Upper lobe of left lung (tissue), 6 donors: ENCODE measurements around the gene SPEF2. TPM values are rescaled to one million over a fixed set of nuclear protein-coding genes. Genes with fewer than 3 reads are reported as not detected.

Source experiments
- ATAC-seq, 2 donors: fragments of 200-7000 bp; cut with Tn5 transposase; one replicate each; pipeline ENCODE4 v1.9.1; 2022; ENCODE audit warnings: mild to moderate bottlenecking in 2 of 2, moderate library complexity in 2 of 2; ENCODE audit not compliant: low FRiP score in 2 of 2
- DNase-seq, 2 donors: peaks; one replicate each; pipeline ENCODE4 v3.0.0-alpha.2; 2019 to 2020
- H3K27ac ChIP-seq, 4 donors: fragments of 200-600 bp; sonication (generic); one replicate each; pipeline ENCODE4 v1.5.1; 2016 to 2019
- H3K27me3 ChIP-seq, 4 donors: fragments of 200-600 bp; sonication (generic); one replicate each; pipeline ENCODE4 v1.5.1; 2017 to 2019
- H3K36me3 ChIP-seq, 4 donors: fragments of 200-600 bp; sonication (generic); one replicate each; pipeline ENCODE4 v1.5.1; 2016 to 2019
- H3K4me1 ChIP-seq, 4 donors: fragments of 200-600 bp; sonication (generic); one replicate each; pipeline ENCODE4 v1.5.1; 2018 to 2019
- H3K4me3 ChIP-seq, 4 donors: fragments of 200-600 bp; sonication (generic); one replicate each; pipeline ENCODE4 v1.5.1; 2017 to 2019; ENCODE audit warnings: mild to moderate bottlenecking in 2 of 4, moderate library complexity in 1 of 4
- H3K9me3 ChIP-seq, 4 donors: fragments of 200-600 bp; sonication (generic); one replicate each; pipeline ENCODE4 v1.5.1; 2018 to 2019
- EP300 ChIP-seq, 4 donors: sonication (generic); formaldehyde crosslinking; IDR thresholded peaks; one replicate each; pipeline ENCODE4 v1.5.1; 2017; ENCODE audit warnings: antibody characterized with exemption in 4 of 4, control low read depth in 2 of 4
- POLR2A ChIP-seq, 4 donors: fragments of 450-650 bp; IDR thresholded peaks; one replicate each; pipeline ENCODE4 v1.5.1; 2016 to 2017; ENCODE audit warnings: antibody characterized with exemption in 4 of 4, mild to moderate bottlenecking in 2 of 4
- POLR2AphosphoS5 ChIP-seq, 2 donors: sonication (generic); formaldehyde crosslinking; IDR thresholded peaks; one replicate each; pipeline ENCODE4 v1.5.1; 2017; ENCODE audit warnings: antibody characterized with exemption in 2 of 2
- WGBS, 2 donors: methylation state at CpG; one replicate each; pipeline ENCODE4 v1.1.5; 2017 to 2018; 5-methylcytosine and 5-hydroxymethylcytosine counted together
- total RNA-seq, 6 donors: library from RNA; depleted of rRNA in 4 of 6; stranded (reverse); fragments of >200 nt in 4 of 6; gene quantifications; one replicate each; pipeline versions ENCODE4 v1.1.0 to v1.2.1, GENCODE V29; 2016 to 2021
- TF ChIP-seq, protein P1 (sequence below), 6 experiments: fragments of 450-650 bp in 4 of 6; fragments of 200-600 bp in 2 of 6; sonication (generic) in 2 of 6; IDR thresholded peaks; one replicate each; pipeline ENCODE4 v1.5.1; 2016 to 2019; ENCODE audit warnings: antibody characterized with exemption in 6 of 6
- donor health status: DM: no; HTN: no; CAD: no; lungs with moderate emphysema.
- donor health status: DM: no; HTN: yes; CAD: no; lungs with severe emphysema.

The SPEF2 gene, protein sequence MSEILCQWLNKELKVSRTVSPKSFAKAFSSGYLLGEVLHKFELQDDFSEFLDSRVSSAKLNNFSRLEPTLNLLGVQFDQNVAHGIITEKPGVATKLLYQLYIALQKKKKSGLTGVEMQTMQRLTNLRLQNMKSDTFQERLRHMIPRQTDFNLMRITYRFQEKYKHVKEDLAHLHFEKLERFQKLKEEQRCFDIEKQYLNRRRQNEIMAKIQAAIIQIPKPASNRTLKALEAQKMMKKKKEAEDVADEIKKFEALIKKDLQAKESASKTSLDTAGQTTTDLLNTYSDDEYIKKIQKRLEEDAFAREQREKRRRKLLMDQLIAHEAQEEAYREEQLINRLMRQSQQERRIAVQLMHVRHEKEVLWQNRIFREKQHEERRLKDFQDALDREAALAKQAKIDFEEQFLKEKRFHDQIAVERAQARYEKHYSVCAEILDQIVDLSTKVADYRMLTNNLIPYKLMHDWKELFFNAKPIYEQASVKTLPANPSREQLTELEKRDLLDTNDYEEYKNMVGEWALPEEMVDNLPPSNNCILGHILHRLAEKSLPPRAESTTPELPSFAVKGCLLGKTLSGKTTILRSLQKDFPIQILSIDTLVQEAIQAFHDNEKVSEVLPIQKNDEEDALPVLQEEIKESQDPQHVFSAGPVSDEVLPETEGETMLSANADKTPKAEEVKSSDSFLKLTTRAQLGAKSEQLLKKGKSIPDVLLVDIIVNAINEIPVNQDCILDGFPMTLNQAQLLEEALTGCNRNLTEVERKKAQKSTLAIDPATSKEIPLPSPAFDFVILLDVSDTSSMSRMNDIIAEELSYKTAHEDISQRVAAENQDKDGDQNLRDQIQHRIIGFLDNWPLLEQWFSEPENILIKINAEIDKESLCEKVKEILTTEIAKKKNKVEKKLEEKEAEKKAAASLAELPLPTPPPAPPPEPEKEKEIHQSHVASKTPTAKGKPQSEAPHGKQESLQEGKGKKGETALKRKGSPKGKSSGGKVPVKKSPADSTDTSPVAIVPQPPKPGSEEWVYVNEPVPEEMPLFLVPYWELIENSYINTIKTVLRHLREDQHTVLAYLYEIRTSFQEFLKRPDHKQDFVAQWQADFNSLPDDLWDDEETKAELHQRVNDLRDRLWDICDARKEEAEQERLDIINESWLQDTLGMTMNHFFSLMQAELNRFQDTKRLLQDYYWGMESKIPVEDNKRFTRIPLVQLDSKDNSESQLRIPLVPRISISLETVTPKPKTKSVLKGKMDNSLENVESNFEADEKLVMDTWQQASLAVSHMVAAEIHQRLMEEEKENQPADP (N-terminal part only)
- 10 to 100 TPM in 3 of 6 donors, 1 to 10 TPM in 3; 6.6 to 95.3 (median 13.9) TPM for total RNA-seq

DNA sequence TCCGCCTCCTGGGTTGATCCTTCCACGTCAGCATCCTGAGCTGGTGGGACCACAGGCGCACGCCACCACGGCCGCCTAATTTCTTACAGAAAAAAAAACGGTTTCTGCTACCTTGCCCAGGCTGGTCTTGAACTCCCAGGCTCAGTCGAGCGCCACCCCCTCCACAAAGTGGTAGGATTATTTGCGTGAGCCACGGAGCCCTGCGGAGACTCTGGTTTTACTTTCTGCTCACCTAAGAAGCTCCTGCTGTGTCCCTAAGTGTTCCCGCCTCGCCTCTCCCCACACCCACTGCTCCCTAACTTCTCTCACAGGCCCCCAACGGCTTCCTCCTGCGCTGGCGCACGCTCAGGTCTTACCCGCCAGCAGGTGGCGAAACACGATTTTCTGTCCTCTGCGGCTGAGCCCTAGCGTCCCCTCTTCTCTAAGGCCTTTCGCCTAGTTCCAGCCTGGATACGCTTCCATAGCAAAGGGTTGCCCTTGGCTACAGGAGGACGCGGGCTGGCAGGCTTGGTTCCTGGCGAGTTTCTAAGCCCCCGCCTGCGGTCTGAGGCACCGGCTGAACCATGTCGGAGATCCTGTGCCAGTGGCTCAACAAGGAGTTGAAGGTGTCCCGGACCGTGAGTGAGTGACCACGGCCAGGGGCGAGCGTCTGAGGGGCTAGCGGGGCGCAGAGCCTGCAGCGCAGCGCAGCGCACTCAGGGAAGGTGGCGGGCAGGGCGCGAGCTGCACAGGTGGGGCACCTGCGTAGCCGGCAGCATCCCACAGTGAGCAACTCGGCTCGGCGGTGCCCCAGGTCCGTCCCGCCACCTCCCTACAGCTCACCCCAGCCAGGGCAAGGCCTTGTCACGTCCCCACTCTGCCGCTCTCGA lies at the start of gene SPEF2:
SPEF2 (plus strand) TSS at position 429 of the 869 bp plus-strand sequence; CDS start at position 564, 135 bp downstream.
- peak; percentile 26 to 31 for TF ChIP-seq POLR2AphosphoS5 (IDR thresholded peaks at IDR 0.05)
- no peak for TF ChIP-seq EP300 (IDR thresholded peaks at IDR 0.05)
- TF ChIP-seq, protein P1, sequence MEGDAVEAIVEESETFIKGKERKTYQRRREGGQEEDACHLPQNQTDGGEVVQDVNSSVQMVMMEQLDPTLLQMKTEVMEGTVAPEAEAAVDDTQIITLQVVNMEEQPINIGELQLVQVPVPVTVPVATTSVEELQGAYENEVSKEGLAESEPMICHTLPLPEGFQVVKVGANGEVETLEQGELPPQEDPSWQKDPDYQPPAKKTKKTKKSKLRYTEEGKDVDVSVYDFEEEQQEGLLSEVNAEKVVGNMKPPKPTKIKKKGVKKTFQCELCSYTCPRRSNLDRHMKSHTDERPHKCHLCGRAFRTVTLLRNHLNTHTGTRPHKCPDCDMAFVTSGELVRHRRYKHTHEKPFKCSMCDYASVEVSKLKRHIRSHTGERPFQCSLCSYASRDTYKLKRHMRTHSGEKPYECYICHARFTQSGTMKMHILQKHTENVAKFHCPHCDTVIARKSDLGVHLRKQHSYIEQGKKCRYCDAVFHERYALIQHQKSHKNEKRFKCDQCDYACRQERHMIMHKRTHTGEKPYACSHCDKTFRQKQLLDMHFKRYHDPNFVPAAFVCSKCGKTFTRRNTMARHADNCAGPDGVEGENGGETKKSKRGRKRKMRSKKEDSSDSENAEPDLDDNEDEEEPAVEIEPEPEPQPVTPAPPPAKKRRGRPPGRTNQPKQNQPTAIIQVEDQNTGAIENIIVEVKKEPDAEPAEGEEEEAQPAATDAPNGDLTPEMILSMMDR (IDR thresholded peaks at IDR 0.05): peak; percentile 50 to 85 (median 77)
- peak in 1 of 4 donors; percentile 27 for TF ChIP-seq POLR2A (IDR thresholded peaks at IDR 0.05)
- peak; percentile 97 to 98 for ATAC-seq

DNA sequence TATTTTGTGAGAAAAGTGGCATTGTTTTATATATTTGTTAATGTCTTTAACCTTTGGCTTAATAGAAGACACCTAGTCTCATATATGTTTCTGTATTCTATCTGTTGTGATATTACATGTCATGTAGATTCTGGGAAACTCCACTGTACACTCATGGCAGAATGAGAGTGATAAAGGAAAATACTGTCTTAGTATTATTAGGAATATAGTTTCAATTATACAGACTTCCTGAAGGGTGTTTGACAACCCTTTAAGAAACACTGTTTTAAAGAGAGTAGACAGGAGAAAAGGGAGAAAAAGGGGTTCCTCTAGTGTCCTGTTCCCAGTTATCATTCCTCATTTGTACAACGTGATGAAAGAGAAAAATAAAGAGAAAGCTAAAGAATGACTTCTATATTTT lies 42.1 kb upstream of the SPEF2 start:
- H3K27ac ChIP-seq: no peak overlapping the region
- ATAC-seq (no peak), DNase-seq (no peak)
- no peak for TF ChIP-seq POLR2AphosphoS5 (IDR thresholded peaks at IDR 0.05)
- TF ChIP-seq EP300 (IDR thresholded peaks at IDR 0.05): no peak
- no peak for TF ChIP-seq POLR2A (IDR thresholded peaks at IDR 0.05)
- TF ChIP-seq, protein P1 (IDR thresholded peaks at IDR 0.05): no peak
- 66 to 78% methylated on average over 1 of the region's 1 CpG for WGBS, 2 donors
- no peak overlapping the region for H3K4me3 ChIP-seq
- H3K9me3 ChIP-seq: no peaks in the 10 kb centered on the region
- no peaks in the 10 kb centered on the region for H3K36me3 ChIP-seq
- no peaks in the 10 kb centered on the region for H3K4me1 ChIP-seq
- H3K27me3 ChIP-seq: no peaks in the 10 kb centered on the region

More for the DNA sequence above, at the start of gene SPEF2:
- H3K27ac ChIP-seq: peak within 1 kb of the TSS; percentile 36 to 74 (median 56)
- peaks cover 0 to 9% (median 9%) of the 10 kb centered on the region in 4 donors for H3K4me1 ChIP-seq
- peak within 1 kb of the TSS; percentile 61 to 89 (median 80) for H3K4me3 ChIP-seq
- WGBS, 2 donors: 11 to 41% methylated on average over 35 to 39 of the region's 55 CpGs
- no peaks in the 10 kb centered on the region for H3K27me3 ChIP-seq
- H3K36me3 ChIP-seq: no peaks in the 10 kb centered on the region
- H3K9me3 ChIP-seq: no peaks in the 10 kb centered on the region
- DNase-seq: peak; percentile 83 to 87

DNA sequence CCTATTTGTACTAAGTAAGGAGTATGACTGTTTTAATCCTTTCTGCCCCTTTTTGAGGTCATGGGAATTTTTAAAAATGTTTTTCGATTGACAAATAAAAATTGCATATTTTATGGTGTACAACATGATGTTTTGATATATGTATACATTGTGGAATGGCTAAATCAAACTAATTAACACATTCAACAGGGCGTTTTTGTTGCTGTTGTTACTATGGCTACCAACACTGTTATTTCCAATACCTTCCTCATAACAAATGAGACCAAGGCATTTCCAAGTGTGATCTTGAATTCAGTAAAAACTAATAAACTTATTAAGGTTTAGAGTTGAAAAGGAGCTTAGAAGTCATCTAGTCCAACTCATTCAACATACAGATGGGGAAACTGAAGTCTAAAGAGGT lies 30.2 kb upstream of the SPEF2 start:
- no peak overlapping the region for H3K4me3 ChIP-seq
- 71 to 78% methylated on average over 2 of the region's 2 CpGs for WGBS, 2 donors
- no peak for ATAC-seq
- H3K36me3 ChIP-seq: no peaks in the 10 kb centered on the region
- no peaks in the 10 kb centered on the region for H3K4me1 ChIP-seq
- no peaks in the 10 kb centered on the region for H3K27me3 ChIP-seq
- TF ChIP-seq EP300 (IDR thresholded peaks at IDR 0.05) (no peak), POLR2AphosphoS5 (IDR thresholded peaks at IDR 0.05) (no peak)
- no peaks in the 10 kb centered on the region for H3K9me3 ChIP-seq
- no peak overlapping the region for H3K27ac ChIP-seq
- no peak for DNase-seq

DNA sequence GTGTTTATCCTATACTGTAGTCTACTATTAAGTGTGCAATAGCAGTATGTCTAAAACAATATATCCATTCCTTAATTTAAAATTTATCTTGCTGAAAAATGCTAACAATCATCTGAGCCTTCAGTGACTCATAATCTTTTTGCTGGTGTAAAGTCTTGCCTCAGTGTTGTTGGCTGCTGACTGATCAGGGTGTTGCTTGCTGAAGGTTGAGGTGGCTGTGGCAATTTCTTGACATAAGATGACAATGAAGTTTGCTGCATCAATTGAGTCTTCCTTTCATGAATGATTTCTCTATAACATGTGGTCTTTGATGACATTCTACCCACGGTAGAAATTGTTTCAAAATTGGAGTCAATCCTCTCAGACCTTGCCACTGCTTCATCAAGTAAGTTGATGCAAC lies 24.3 kb upstream of the SPEF2 start:
- Histone ChIP-seq H3K27me3 (no peaks in the 10 kb centered on the region), H3K9me3 (no peaks in the 10 kb centered on the region), H3K27ac (no peak overlapping the region), H3K36me3 (no peaks in the 10 kb centered on the region), H3K4me3 (no peak overlapping the region), H3K4me1 (no peaks in the 10 kb centered on the region)
- TF ChIP-seq, protein P1 (IDR thresholded peaks at IDR 0.05): no peak
- TF ChIP-seq POLR2AphosphoS5 (IDR thresholded peaks at IDR 0.05) (no peak), POLR2A (IDR thresholded peaks at IDR 0.05) (no peak), EP300 (IDR thresholded peaks at IDR 0.05) (no peak)
- WGBS, 2 donors: 63 to 75% methylated on average over 1 of the region's 1 CpG
- ATAC-seq (no peak), DNase-seq (no peak)
